ENCODE measurements around the gene TNIK.

Gene TNIK

DNA sequence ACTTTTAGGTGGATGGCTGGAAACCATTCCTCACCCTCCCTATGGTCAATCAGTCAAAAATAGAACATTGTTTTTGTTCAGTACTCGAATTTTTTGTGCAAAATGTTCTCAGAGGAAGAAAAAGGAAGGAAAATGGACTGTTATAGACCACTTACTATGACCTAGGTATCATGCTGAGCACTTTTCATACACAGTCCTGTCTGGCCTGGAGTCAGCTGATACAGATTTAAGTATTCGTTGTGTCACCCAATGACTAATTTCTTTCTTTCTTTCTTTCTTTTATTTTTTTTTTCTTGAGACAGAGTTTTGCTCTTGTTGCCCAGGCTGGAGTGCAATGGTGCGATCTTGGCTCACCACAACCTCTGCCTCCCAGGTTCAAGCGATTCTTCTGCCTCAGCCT is 29.1 kb upstream of the TNIK start:
- DNase-seq (ENCODE audit: low read depth): no peak
- TF ChIP-seq CTCF (conservative IDR thresholded peaks at IDR 0.05; ENCODE audit: control insufficient read depth, insufficient read depth, low read depth, low read length): no peak
- no peak overlapping the region for H3K4me3 ChIP-seq (ENCODE audit: control insufficient read depth, low read depth, low read length)

GRCh38 chr3:171488479-171488878 is 28.3 kb upstream of the TNIK start:
- DNase-seq (ENCODE audit: low read depth): no peak
- no peak overlapping the region for H3K4me3 ChIP-seq (ENCODE audit: control insufficient read depth, low read depth, low read length)
- TF ChIP-seq CTCF (conservative IDR thresholded peaks at IDR 0.05; ENCODE audit: control insufficient read depth, insufficient read depth, low read depth, low read length): no peak

DNA sequence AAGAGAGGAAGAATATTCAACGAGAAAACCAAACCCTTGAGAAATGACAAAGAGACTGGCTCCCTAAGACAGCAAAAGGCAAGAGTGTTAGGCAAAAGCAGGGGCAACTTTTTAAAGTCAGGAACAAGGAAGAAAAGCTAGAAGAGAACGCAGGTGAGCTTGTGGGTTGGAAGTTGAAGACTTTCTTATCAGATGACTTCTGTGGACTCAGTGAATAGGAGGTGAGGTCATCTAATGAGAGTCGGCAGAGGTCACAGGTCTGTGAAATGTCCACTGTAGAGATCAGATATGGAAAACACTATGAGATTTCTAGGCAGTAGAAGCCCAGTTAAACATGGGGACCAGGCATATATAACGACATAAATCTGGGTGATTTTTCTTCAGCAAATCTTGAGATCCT is 27.2 kb upstream of the TNIK start:
- DNase-seq (ENCODE audit: low read depth): no peak
- no peak for TF ChIP-seq CTCF (conservative IDR thresholded peaks at IDR 0.05; ENCODE audit: control insufficient read depth, insufficient read depth, low read depth, low read length)
- H3K4me3 ChIP-seq (ENCODE audit: control insufficient read depth, low read depth, low read length): no peak overlapping the region

DNA sequence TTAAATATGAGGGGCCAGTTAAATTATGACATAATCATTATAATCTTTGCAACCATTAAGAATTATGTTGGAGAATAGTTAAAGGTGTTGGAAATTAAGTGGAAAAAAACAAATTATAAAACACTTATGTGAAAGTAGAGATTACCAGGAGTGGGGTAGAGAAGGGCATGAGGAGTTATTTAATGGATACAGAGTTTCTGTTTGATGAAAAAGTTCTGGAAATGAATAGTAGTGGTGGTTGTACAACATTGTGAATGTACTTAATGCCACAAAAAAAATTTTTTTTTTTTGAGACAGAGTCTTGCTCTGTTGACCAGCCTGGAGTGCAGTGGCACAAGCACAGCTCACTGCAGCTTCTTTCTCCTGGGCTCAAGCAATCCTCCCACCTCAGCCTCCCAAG is 25.1 kb upstream of the TNIK start:
- H3K4me3 ChIP-seq (ENCODE audit: control insufficient read depth, low read depth, low read length): no peak overlapping the region
- no peak for DNase-seq (ENCODE audit: low read depth)
- TF ChIP-seq CTCF (conservative IDR thresholded peaks at IDR 0.05; ENCODE audit: control insufficient read depth, insufficient read depth, low read depth, low read length): no peak

- no peak for DNase-seq (ENCODE audit: low read depth)
- no peak overlapping the region for H3K4me3 ChIP-seq (ENCODE audit: control insufficient read depth, low read depth, low read length)
- TF ChIP-seq CTCF (conservative IDR thresholded peaks at IDR 0.05; ENCODE audit: control insufficient read depth, insufficient read depth, low read depth, low read length): no peak
Observed at GRCh38 chr3:171481011-171481410, 20.8 kb upstream of the TNIK start.

- DNase-seq (ENCODE audit: low read depth): no peak
- no peak for TF ChIP-seq CTCF (conservative IDR thresholded peaks at IDR 0.05; ENCODE audit: control insufficient read depth, insufficient read depth, low read depth, low read length)
- H3K4me3 ChIP-seq (ENCODE audit: control insufficient read depth, low read depth, low read length): no peak overlapping the region
Observed at GRCh38 chr3:171480526-171480925, 20.3 kb upstream of the TNIK start.

GRCh38 chr3:171476532-171477102 is 16.4 kb upstream of the TNIK start:
- no peak for TF ChIP-seq CTCF (conservative IDR thresholded peaks at IDR 0.05; ENCODE audit: control insufficient read depth, insufficient read depth, low read depth, low read length)
- no peak for DNase-seq (ENCODE audit: low read depth)

More at GRCh38 chr3:171476532-171477102, 16.4 kb upstream of the TNIK start:
- H3K4me3 ChIP-seq (ENCODE audit: control insufficient read depth, low read depth, low read length): no peak overlapping the region

Data from fibroblast of mammary gland (primary cell).